Right atrium auricular region (tissue), 2 donors: ENCODE measurements around the gene GUK1. TPM values are rescaled to one million over a fixed set of nuclear protein-coding genes. Genes with fewer than 3 reads are reported as not detected.

ENCODE experiments used
- DNase-seq: peaks from one replicate; pipeline ENCODE4 v3.0.0-alpha.2; 2019; ENCODE audit warnings: low spot score
- H3K27ac ChIP-seq, 2 donors: fragments of 200-600 bp; sonication (generic); 1 replicate in 1 of 2; 2 replicates in 1 of 2; pipeline ENCODE4 v1.5.1; 2016 to 2019
- H3K27me3 ChIP-seq, 2 donors: fragments of 200-600 bp; sonication (generic); one replicate each; pipeline versions ENCODE4 v1.5.1 to v1.6.0; 2017 to 2019
- H3K36me3 ChIP-seq: fragments of 200-600 bp; sonication (generic); one replicate; pipeline ENCODE4 v1.5.1; 2016
- H3K4me1 ChIP-seq, 2 donors: fragments of 200-600 bp; sonication (generic); one replicate each; pipeline versions ENCODE4 v1.5.1 to v1.6.0; 2017 to 2019
- H3K4me3 ChIP-seq, 2 donors: fragments of 200-600 bp; sonication (generic); 1 replicate in 1 of 2; 2 replicates in 1 of 2; pipeline ENCODE4 v1.5.1; 2017 to 2019; ENCODE audit warnings: mild to moderate bottlenecking in 1 of 2, moderate library complexity in 1 of 2
- H3K9me3 ChIP-seq, 2 donors: fragments of 200-600 bp; sonication (generic); one replicate each; pipeline ENCODE4 v1.5.1; 2019
- CTCF ChIP-seq, 2 donors: fragments of 200-600 bp; sonication (generic); IDR thresholded peaks; one replicate each; pipeline ENCODE4 v1.5.1; 2019; ENCODE audit warnings: antibody characterized with exemption in 2 of 2
- total RNA-seq, 2 donors: library from RNA; depleted of rRNA; stranded (reverse); fragments of >200 nt; gene quantifications; one replicate each; pipeline ENCODE4 v1.1.0, GENCODE V29; 2016

Gene GUK1
- total RNA-seq, 2 donors from 2014 or later = 179 to 277 TPM

DNA sequence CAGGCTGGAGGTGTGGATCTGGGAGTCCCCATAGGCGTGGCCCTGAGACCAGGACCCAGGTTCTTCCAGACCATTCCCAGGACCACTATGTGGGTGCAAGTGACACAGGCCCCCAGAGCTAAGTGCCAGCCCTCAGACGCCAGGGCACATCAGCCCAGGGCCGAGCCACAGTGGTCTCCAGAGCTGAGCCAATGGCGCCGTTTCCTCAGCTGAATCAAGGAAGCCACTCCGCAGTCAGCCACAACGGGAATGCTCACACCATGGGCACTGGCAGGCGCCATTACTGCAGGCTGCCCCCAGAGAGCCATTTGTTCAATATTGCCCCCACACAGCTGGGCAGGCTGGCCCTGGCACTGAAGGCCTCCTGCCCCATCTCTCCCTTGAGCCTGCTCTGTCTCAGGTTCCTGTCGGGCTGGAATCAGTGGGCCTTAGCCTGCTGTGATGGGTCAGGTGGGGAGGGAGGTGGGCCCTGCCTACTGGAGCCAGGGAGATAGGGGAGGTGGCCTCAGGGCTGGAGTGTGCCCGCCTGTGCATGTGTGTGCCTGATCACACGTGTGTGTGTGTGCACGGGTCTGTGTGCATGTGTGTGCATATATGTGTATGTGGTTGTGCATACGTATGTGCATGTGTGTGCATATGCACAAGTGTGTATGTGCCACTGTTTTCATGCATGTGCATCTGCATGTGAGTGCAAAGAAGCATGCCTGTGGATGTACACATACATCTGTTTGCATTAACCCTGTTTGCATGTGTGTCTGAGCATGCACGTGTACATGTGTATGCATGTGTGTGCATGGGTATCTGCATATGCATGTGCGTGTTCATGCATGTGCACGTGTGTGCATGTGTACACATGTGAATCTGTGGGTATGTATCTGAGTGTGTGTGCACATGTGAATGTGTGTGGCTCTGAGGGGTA is 15.8 kb downstream of the GUK1 start:
- no peaks in the 10 kb centered on the region for H3K9me3 ChIP-seq
- H3K27me3 ChIP-seq = no peaks in the 10 kb centered on the region
- TF ChIP-seq CTCF (IDR thresholded peaks at IDR 0.05) = no peak
- H3K4me1 ChIP-seq = peaks cover 5 to 9% of the 10 kb centered on the region in 2 donors
- no peak overlapping the region for H3K27ac ChIP-seq
- no peaks in the 10 kb centered on the region for H3K36me3 ChIP-seq
- no peak for DNase-seq
- H3K4me3 ChIP-seq = no peak overlapping the region

DNA sequence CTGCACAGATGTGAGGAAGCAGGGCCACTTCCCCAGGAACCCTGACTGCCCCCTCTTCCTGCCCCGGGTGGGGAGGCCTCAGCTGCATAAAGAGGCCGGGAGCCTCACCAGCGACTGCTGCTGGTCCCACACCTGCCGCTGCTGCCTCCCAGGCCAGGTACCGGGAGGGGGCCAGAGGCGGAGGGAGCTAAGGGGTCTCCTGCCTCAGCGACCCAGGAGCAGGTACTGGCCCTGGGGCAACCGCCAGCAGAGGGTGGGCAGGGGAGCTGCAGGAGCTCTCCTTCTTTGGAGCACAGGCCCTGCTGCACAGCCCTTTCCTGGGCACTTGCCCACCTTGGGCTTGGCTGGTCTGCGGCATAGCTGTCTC is 16.4 kb downstream of the GUK1 start:
- TF ChIP-seq CTCF (IDR thresholded peaks at IDR 0.05) = no peak
- Histone ChIP-seq H3K4me1 (peaks cover 0 to 7% of the 10 kb centered on the region in 2 donors), H3K27me3 (no peaks in the 10 kb centered on the region), H3K27ac (no peak overlapping the region), H3K4me3 (no peak overlapping the region), H3K36me3 (no peaks in the 10 kb centered on the region), H3K9me3 (no peaks in the 10 kb centered on the region)
- DNase-seq = no peak

- H3K4me3 ChIP-seq = no peak overlapping the region
- no peaks in the 10 kb centered on the region for H3K27me3 ChIP-seq
- no peaks in the 10 kb centered on the region for H3K36me3 ChIP-seq
- no peak for TF ChIP-seq CTCF (IDR thresholded peaks at IDR 0.05)
- DNase-seq = no peak
- peaks cover 0 to 11% of the 10 kb centered on the region in 2 donors for H3K4me1 ChIP-seq
- no peaks in the 10 kb centered on the region for H3K9me3 ChIP-seq
- no peak overlapping the region for H3K27ac ChIP-seq
Measured at GRCh38 chr1:228156941-228157728, 17.1 kb downstream of the GUK1 start.

DNA sequence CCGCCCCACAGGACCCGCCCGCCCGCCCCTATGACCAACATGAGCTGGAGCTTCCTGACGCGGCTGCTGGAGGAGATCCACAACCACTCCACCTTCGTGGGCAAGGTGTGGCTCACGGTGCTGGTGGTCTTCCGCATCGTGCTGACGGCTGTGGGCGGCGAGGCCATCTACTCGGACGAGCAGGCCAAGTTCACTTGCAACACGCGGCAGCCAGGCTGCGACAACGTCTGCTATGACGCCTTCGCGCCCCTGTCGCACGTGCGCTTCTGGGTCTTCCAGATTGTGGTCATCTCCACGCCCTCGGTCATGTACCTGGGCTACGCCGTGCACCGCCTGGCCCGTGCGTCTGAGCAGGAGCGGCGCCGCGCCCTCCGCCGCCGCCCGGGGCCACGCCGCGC is 17.6 kb downstream of the GUK1 start:
- no peaks in the 10 kb centered on the region for H3K36me3 ChIP-seq
- no peak overlapping the region for H3K27ac ChIP-seq
- no peaks in the 10 kb centered on the region for H3K27me3 ChIP-seq
- no peaks in the 10 kb centered on the region for H3K9me3 ChIP-seq
- peaks cover 0 to 17% of the 10 kb centered on the region in 2 donors for H3K4me1 ChIP-seq
- no peak overlapping the region for H3K4me3 ChIP-seq
- DNase-seq = no peak
- TF ChIP-seq CTCF (IDR thresholded peaks at IDR 0.05) = no peak

DNA sequence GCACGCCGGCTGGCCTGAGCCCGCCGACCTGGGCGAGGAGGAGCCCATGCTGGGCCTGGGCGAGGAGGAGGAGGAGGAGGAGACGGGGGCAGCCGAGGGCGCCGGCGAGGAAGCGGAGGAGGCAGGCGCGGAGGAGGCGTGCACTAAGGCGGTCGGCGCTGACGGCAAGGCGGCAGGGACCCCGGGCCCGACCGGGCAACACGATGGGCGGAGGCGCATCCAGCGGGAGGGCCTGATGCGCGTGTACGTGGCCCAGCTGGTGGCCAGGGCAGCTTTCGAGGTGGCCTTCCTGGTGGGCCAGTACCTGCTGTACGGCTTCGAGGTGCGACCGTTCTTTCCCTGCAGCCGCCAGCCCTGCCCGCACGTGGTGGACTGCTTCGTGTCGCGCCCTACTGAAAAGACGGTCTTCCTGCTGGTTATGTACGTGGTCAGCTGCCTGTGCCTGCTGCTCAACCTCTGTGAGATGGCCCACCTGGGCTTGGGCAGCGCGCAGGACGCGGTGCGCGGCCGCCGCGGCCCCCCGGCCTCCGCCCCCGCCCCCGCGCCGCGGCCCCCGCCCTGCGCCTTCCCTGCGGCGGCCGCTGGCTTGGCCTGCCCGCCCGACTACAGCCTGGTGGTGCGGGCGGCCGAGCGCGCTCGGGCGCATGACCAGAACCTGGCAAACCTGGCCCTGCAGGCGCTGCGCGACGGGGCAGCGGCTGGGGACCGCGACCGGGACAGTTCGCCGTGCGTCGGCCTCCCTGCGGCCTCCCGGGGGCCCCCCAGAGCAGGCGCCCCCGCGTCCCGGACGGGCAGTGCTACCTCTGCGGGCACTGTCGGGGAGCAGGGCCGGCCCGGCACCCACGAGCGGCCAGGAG is 18.3 kb downstream of the GUK1 start:
- H3K4me3 ChIP-seq = no peak overlapping the region
- no peaks in the 10 kb centered on the region for H3K27me3 ChIP-seq
- no peaks in the 10 kb centered on the region for H3K36me3 ChIP-seq
- peaks cover 2 to 23% of the 10 kb centered on the region in 2 donors for H3K4me1 ChIP-seq
- no peak for DNase-seq
- H3K9me3 ChIP-seq = no peaks in the 10 kb centered on the region
- no peak overlapping the region for H3K27ac ChIP-seq
- no peak for TF ChIP-seq CTCF (IDR thresholded peaks at IDR 0.05)
